Hematopoietic multipotent progenitor cell treated with erythropoietin and hydrocortisone succinate and interleukin-3 and kit ligand, for 8 days (in vitro differentiated cells): ENCODE measurements around the gene DNAJC21.
A peak's percentile ranks its signal among the peaks of the same experiment; 100 is the strongest.
"Not testable (repeated sequence)": the region's sequence is repeated elsewhere in the genome, so short reads cannot be mapped to it uniquely, and the experiment has no call there.

Experiments
- DNase-seq: peaks from one replicate; pipeline ENCODE4 v3.0.0-alpha.2; 2015

The DNAJC21 gene

DNA sequence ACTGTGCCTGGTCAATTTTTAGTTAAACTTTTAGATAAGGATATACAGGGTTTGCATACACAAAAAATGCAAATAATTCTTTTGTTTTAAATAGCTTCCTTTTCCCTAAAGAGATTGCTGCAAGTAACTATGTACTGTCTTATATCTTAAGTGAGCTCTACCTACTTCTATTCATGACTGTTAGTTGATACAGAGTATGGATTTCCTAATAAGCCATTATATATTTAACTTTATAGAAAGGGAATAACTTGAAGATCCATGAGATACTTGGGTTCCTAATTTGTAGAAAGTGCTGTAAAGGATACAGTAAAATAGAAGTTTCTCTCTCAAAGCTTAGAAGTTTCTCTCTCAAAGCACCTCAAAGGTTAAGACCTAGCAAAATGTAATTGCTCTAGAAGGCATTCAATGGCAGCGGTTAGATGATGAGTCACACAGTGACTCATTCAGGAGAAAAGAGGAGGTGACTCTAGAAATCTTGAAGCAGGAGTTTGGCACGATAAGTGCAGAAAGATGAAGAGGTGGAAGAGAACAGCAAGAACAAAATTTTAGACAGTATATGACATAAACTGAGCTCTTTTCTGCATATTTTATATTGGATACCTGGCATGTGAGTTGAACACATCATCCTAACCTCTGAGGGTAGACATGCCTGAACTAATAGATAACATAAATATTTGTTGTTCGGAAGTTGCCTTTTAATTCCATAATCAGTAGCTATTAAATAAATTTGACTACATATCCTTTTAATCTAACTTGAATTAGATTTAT lies 5.5 kb upstream of the DNAJC21 start:
- peak; percentile 85 for DNase-seq

DNA sequence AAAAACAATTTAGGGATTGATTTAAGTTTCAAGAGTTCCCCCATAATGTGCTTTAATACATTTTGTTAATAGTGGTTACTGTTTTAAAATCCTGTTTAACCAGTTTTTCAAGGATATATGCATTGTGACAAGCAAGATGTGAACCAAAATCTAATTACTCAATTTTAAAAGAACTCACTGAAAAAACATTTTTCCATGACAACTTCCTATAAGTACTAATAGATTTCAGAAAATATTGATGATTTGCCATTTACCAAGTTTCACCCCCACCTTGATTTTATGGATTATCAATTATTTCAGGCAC lies 4.9 kb upstream of the DNAJC21 start:
- DNase-seq: no peak

DNA sequence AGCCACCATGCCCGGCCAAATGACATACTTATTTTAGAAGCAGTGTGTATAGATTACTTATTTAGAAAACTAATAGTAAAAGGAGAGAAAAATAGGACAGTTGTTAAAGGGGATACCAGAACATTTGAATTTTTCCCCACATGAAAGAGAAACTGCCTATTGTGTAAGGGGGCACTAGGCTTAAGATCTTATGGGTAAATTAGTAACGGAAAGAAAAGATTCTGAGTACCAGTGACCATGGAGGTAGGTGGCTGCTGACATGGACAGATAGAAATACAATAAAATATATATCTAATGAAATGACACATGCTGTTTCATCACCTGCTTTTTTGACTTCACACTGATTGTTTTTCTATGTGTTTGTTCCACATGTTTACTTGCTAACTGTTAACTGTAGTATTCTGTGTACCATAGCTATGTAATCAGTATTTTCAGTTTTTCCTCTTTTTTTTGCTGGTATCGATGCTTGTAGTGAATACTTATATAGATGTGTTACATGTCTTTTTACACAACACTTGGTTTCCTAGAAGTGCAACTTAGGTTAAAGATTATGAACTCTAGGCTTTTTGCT lies 3.0 kb upstream of the DNAJC21 start:
- DNase-seq: no peak

DNA sequence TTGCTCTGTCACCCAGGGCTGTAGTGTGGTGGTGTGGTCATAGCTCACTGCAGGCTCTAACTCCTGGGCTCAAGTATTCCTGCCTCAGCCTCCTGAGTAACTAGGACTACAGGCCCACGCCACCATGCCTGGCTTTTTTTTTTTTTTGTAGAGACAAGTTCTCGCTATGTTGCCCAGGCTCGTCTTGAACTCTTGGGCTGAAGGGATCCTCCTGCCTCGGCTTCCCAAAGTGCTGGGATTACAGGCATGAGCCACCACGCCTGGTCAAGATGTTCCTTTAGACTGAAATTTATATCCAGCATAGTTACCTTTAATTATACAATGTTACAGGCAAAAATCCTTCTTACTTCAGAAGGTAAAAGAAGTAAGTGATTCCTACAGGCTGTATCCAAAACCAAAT lies 1.6 kb upstream of the DNAJC21 start:
- DNase-seq: no peak

GRCh38 chr5:34928267-34928666 lies 1.1 kb upstream of the DNAJC21 start:
- no peak for DNase-seq

- peak; percentile 85 for DNase-seq
Observed at GRCh38 chr5:34929720-34930461, 532 bp downstream of the DNAJC21 start.

DNA sequence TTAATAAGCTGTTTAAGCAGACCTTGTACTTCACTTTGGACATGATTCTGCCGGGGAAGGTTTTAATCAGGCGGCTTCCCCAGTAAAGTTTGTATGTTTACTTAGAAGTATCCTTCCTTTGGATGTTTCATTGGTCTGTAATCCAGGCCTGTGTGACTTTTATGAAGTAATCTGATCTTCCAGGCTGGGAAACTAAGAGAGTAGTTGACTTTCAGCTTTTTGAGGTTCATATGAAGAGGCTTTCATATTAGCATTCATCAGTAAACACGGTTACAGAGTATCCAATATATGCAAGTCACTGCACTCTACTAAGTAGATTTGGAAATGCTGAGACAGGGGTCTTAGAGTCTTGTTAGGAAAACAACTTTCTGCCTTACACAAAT lies 1.1 kb downstream of the DNAJC21 start:
- DNase-seq: peak; percentile 26

DNA sequence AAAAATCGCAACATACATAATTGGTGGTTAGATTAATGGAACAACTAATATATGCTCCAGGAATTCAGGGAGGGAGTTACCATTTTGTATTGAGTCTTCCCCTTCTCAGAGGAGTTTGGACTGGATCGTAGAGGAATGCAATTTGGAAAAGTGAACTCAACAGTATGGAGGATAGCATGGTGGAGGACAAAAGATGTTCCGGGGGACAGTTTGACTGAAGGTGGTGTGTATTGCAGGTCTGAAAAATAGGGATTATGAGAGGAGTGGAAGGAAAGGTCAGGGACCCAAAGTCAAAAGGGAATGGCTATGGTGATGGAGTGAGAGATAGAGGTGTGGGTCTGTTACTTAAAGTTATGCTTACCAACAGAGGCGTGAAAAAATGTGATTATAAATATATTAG lies 1.5 kb downstream of the DNAJC21 start:
- DNase-seq: no peak

- DNase-seq: no peak
Observed at GRCh38 chr5:34932947-34933346, 3.6 kb downstream of the DNAJC21 start.

- no peak for DNase-seq
Observed at GRCh38 chr5:34941936-34942335, 12.6 kb downstream of the DNAJC21 start.

- DNase-seq: no peak
Observed at GRCh38 chr5:34944044-34944443, 14.7 kb downstream of the DNAJC21 start.

DNA sequence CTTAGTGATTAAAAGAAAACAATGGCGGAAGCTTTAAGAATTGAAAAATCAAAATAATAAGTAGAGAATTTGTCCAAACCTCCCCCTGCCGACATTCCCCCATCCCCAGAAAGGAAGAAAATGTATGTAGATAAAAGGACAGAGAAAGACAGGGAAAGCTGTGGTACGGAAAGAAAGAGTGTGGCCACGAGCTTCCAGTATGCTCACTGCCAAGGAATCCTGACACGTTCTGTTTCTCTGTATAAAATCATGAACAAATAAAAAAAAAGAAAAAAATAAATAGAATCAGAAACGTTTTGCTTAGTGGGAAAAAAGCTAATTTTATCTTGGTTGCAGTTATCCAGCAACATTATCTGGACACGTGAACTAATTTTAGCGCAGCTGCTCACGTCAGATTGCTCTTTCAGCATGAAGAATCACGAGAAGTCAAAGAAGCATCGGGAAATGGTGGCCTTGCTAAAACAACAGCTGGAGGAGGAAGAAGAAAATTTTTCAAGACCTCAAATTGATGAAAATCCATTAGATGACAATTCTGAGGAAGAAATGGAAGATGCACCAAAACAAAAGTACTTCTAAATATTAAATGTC lies 15.2 kb downstream of the DNAJC21 start:
- no peak for DNase-seq

DNA sequence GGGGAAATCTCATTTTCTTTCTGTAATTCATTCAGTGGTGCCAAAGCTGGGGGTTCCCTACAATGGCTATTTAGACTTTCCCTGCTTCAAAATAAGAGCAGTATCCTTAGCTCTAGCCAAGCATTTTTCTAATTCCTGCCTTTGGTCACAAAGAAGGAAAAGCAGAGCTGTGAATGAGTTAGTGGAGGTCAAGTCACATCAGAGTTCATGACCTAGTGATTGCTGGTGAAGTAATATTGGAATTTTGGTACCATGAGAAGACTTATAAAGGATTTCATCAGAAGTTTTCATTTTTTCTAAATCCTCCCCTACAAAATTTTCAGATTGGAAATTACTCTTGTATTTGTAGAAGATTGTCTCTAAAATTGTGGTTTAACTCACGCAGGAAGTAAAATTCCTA lies 28.0 kb downstream of the DNAJC21 start:
- DNase-seq: no peak

DNA sequence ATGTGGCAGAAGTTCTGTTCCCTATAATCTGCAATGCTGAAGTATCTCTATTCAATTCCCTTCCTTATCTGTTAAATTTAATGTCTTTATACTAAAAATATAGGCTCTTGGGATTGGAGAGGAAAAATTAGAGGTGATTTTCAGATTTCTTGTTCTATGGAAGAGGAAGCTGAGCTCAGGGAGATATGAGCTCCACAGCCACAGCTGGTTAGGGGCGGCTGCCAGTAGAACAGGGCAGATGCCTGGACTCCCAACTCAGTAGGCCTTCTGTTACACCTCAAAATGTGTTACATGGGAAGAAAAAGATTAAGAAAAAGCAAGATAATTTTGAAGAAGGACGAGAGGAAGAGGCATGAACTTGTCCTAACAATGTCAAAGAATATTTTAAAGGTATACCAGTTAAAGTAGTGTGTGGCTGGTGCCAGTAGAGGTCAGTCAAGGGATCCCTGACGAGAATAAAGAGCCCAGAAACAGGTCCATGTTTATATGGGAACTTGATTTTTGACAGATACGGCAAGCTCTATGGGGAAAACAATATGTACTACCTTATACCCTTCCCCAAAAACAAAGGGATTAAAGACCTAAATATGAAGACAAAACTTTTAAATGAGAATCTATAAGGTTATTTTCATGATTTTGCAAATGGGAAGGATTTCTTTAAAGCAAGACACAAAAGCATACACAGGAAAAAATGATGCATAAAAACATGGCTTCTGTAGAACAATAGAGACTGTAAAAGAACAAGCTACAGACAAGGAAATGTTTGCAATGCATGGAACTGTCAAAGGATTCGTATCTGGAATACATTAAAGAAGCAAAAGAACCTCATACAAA lies 28.7 kb downstream of the DNAJC21 start:
- peak; percentile 44 for DNase-seq

DNA sequence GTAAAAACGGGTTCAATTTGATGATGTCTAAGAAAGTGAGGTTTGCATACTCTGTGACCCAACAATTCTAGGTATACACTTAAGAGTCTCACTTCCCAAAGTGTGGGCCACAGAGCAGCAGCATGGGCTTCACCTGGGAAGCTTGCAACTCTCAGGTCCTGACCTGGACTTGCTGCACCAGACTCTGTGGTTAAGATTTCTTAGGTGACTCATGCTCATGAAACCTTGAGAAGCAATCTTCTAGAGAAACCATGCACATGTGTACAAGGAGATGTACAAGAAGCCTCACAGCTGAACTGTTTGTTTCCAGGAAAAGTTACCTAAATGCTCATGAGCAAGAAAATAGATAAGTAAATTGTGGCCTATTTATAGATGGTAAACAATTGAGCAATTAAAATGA lies 30.0 kb downstream of the DNAJC21 start:
- no peak for DNase-seq

DNA sequence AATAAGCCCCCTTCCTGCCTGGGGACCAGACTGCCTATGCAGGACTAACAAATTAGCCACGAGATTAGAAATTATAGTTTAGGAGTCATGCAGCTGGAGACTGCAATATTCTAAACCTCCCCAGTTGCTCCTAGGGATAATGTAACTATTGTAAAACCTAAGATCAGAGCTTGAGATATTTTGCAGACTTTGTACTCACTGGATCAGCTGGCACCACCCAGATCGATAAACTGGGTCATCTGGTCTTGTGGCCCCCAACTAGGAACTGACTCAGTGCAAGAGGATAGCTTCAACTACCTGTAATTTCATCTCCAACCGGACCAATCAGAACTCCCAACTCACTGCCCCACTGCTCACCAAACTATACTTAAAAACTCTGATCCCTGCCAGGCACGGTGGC lies 38.2 kb downstream of the DNAJC21 start:
- DNase-seq: no peak

DNA sequence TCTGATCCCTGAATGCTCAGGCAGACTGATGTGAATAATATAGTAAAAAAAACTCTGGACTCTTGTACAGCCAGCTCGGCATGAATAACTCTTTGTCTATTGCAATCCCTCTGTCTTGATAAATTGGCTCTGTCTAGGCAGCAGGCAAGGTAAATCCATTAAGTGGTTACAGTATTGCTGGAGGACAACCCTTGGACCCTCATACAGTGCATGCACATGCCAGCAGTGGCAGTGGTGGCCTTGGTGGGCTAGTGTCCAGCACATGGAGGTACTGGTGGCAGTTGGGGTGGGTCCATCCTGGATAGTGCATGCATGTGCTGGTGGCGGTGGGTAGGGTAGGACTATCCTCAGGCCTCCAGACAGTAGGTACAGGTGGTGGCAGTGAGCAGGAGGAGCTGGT lies 38.9 kb downstream of the DNAJC21 start:
- no peak for DNase-seq

DNA sequence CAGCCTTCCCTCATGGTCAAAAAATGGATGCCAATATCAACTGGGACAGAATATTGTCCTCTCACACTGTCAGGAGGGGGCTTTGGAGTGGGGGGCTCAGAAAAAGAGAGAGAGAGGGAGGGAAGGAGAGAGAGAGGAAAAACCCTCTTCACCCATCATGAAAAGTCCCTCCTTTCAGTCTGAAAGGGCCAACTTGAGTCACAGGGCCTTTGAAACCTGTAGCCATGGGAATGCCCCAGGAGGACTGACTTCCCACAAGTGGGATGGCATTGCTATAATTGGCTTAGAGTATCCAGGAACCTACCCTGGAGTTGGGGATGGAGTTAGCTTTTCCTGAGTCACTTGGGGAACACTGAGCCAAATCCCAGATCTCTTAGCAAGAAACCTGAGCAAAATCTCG lies 41.2 kb downstream of the DNAJC21 start:
- no peak for DNase-seq

- DNase-seq: not testable (repeated sequence)
Observed at GRCh38 chr5:34971655-34972054, 42.3 kb downstream of the DNAJC21 start.

GRCh38 chr5:34976347-34976746 lies 47.0 kb downstream of the DNAJC21 start:
- DNase-seq: no peak

- no peak for DNase-seq
Observed at GRCh38 chr5:34977934-34978613, 48.7 kb downstream of the DNAJC21 start.

DNA sequence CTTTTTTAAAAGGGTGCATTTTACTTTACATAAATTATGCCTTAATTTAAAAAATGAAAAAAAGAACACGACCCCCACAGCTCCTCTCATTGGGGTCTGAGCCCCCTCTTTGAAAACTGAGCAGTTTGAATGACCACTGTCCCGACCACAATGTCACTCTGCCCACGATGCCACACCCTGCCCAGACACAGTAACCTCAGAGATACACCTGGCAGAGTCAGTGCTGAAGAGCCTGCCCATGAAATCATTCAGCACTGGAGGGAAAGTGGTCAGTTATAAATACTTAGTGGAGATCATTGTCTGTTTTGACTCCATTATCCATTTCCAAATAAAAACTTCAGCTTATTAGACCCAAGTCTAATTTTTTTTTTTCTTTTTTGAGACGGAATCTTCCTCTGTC lies 49.3 kb downstream of the DNAJC21 start:
- DNase-seq: no peak

- DNase-seq: no peak
Observed at GRCh38 chr5:34982823-34983222, 53.5 kb downstream of the DNAJC21 start.
